Testis (tissue), 3 donors: ENCODE data around the gene PTPRN2. TPM values are rescaled to one million over a fixed set of nuclear protein-coding genes. Genes with fewer than 3 reads are reported as not detected.

Experiments used
- DNase-seq: peaks from one replicate; pipeline ENCODE4 v3.0.0-alpha.2; 2019
- H3K27ac ChIP-seq, 2 donors: fragments of 200-600 bp; sonication (generic); one replicate each; pipeline ENCODE4 v1.5.1; 2019
- H3K27me3 ChIP-seq: fragments of 200-600 bp; sonication (generic); one replicate; pipeline ENCODE4 v1.5.1; 2019
- H3K36me3 ChIP-seq: fragments of 200-600 bp; sonication (generic); one replicate; pipeline ENCODE4 v1.5.1; 2017; ENCODE audit warnings: low read depth; ENCODE audit errors: missing control alignments
- H3K4me1 ChIP-seq: fragments of 200-600 bp; sonication (generic); one replicate; pipeline ENCODE4 v1.5.1; 2019
- H3K4me3 ChIP-seq, 2 donors: fragments of 200-600 bp; sonication (generic); one replicate each; pipeline ENCODE4 v1.5.1; 2017 to 2019
- H3K9me3 ChIP-seq: fragments of 200-600 bp; sonication (generic); one replicate; pipeline ENCODE4 v1.5.1; 2017
- CTCF ChIP-seq, 3 experiments: fragments of 450-650 bp in 2 of 3; fragments of 200-600 bp in 1 of 3; sonication (generic) in 1 of 3; IDR thresholded peaks; one replicate each; pipeline ENCODE4 v1.5.1; 2016 to 2019; ENCODE audit warnings: antibody characterized with exemption in 3 of 3, mild to moderate bottlenecking in 2 of 3, moderate library complexity in 1 of 3
- POLR2A ChIP-seq: fragments of 450-650 bp; IDR thresholded peaks from one replicate; pipeline ENCODE4 v1.6.1; 2017; ENCODE audit warnings: antibody characterized with exemption, mild to moderate bottlenecking, moderate library complexity
- WGBS, 2 donors: methylation state at CpG; one replicate each; pipeline ENCODE4 v1.1.5; 2018; 5-methylcytosine and 5-hydroxymethylcytosine counted together
- intact Hi-C: fragments of 100-400 bp; cut with DNase I; formaldehyde crosslinking; loops from one replicate; pipeline ENCODE4 v1.15.1; 2023; ENCODE audit warnings: low total_unique reads
- polyA plus RNA-seq: library from polyadenylated mRNA; stranded (reverse); fragments of 350-450 nt; fragmentation: Illumina TruSeq; extraction: RNeasy Lipid Tissue Mini Kit (QIAGEN cat#74804); gene quantifications from one replicate; pipeline ENCODE4 v1.2.3, GENCODE V29; 2014; ENCODE audit warnings: low read depth, low replicate concordance; ENCODE audit not compliant: insufficient read depth
- total RNA-seq, 2 donors: library from RNA; depleted of rRNA; stranded (reverse); fragments of >200 nt; gene quantifications; one replicate each; pipeline ENCODE4 v1.2.3, GENCODE V29; 2016

The PTPRN2 gene
- total and polyA plus RNA-seq, 3 donors from 2014 or later, result 9.3 to 10.8 (median 9.8) TPM

DNA sequence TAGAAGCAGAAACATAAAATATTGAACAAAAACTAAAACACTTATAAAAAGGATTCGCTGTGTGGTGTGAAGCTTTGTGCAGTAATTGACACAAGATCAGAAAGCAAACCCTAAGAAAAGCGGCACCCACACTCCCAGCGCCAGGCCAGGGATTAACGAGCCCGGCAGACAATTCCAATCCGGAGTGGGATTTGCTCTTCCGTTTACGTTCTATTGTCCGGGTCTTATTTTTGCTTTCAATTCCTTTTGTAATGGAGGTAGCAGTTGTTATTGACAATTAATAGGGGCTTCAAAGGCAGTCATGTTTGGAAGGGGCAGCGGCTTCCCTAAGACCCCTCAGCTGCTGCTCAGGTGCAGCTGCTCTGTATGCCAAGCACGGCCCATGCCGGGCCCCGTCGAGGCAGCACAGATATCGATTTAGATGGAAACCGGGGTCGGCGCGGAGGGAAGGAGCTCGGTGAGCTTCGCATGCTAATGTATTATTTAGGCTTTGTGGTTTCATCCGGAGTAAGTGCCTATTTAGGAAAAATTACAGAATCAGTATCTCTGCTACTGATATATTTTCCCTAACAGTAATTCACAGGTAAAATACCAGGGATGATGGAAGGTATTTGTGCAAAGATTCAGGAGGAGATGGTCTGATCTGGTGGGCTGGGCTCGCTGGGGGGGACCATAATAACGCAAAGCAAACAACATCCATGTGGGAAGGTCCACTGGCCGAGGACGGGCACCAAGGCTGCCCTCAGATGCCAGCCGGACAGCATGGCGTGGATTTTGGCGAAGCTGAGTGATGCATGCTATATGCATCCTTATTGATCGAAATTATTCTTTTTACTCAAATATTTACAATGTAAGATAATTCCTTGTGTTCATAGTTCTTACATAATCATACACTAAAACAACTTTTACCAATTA lies 561.7 kb downstream of the PTPRN2 start:
- no peaks in the 10 kb centered on the region for H3K4me1 ChIP-seq
- no peaks in the 10 kb centered on the region for H3K9me3 ChIP-seq
- no peaks in the 10 kb centered on the region for H3K27me3 ChIP-seq
- H3K27ac ChIP-seq, result no peak overlapping the region
- no peak overlapping the region for H3K4me3 ChIP-seq
- TF ChIP-seq POLR2A (no peak), CTCF (IDR thresholded peaks at IDR 0.05) (no peak)
- H3K36me3 ChIP-seq, result no peaks in the 10 kb centered on the region
- DNase-seq, result no peak
- 89 to 93% methylated on average over 30 of the region's 30 CpGs for WGBS, 2 donors
- intact Hi-C loops, result no loop called here

- Histone ChIP-seq H3K36me3 (no peaks in the 10 kb centered on the region), H3K4me3 (no peak overlapping the region), H3K9me3 (no peaks in the 10 kb centered on the region), H3K27ac (no peak overlapping the region), H3K4me1 (no peaks in the 10 kb centered on the region), H3K27me3 (no peaks in the 10 kb centered on the region)
- DNase-seq, result no peak
- no peak for TF ChIP-seq POLR2A
- TF ChIP-seq CTCF (IDR thresholded peaks at IDR 0.05), result no peak
- 92 to 95% methylated on average over 5 of the region's 5 CpGs for WGBS, 2 donors
- intact Hi-C loops, result no loop called here
Observed at GRCh38 chr7:158024881-158025280, 562.7 kb downstream of the PTPRN2 start.

DNA sequence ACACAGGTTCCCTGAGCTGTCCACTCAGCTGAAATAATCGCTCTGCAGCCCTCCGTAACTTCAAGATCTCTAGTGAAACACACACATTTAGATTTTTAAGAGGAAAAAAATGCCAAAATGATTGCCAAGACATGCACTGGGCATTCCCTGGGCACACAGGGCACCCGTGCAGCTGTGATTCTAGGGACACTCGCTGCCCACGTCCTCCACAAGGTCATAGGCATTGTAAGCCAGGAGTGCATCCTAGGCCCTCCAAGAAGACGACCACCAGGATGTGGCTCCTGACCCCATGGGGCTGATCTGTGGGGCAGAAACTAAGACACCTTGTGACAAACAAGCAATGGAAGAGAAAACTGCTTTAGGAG lies 563.3 kb downstream of the PTPRN2 start:
- Histone ChIP-seq H3K4me1 (no peaks in the 10 kb centered on the region), H3K36me3 (no peaks in the 10 kb centered on the region), H3K9me3 (no peaks in the 10 kb centered on the region), H3K27ac (no peak overlapping the region), H3K4me3 (no peak overlapping the region), H3K27me3 (no peaks in the 10 kb centered on the region)
- no peak for TF ChIP-seq CTCF (IDR thresholded peaks at IDR 0.05)
- TF ChIP-seq POLR2A, result no peak
- 82 to 85% methylated on average over 6 of the region's 6 CpGs for WGBS, 2 donors
- intact Hi-C loops, result no loop called here
- DNase-seq, result no peak

- TF ChIP-seq CTCF (IDR thresholded peaks at IDR 0.05) (no peak), POLR2A (no peak)
- H3K36me3 ChIP-seq, result no peaks in the 10 kb centered on the region
- no peak overlapping the region for H3K27ac ChIP-seq
- no peak for DNase-seq
- no peak overlapping the region for H3K4me3 ChIP-seq
- no peaks in the 10 kb centered on the region for H3K4me1 ChIP-seq
- intact Hi-C loops, result no loop called here
- WGBS, 2 donors, result 95 to 98% methylated on average over 6 to 7 of the region's 7 CpGs
- no peaks in the 10 kb centered on the region for H3K9me3 ChIP-seq
- no peaks in the 10 kb centered on the region for H3K27me3 ChIP-seq
Observed at GRCh38 chr7:158023681-158024350, 563.8 kb downstream of the PTPRN2 start.
